Esophagus mucosa (tissue), 1 donor: ENCODE measurements around the gene ZMYM5. TPM values are rescaled to one million over a fixed set of nuclear protein-coding genes. Genes with fewer than 3 reads are reported as not detected.
A peak's percentile ranks its signal among the peaks of the same experiment; 100 is the strongest.
"Not testable (repeated sequence)": the region's sequence is repeated elsewhere in the genome, so short reads cannot be mapped to it uniquely, and the experiment has no call there.

ENCODE experiments used
- ATAC-seq: fragments of 200-7000 bp; cut with Tn5 transposase; one replicate; pipeline ENCODE4 v1.9.1; 2020
- total RNA-seq: library from RNA; stranded (reverse); gene quantifications from one replicate; pipeline ENCODE4 v1.2.4, GENCODE V29; 2023
- donor health status: DM: yes; HTN: yes; CAD: no.

The ZMYM5 gene
- total RNA-seq, 1 donor from 2014 or later: 10.7 TPM

- ATAC-seq: peak; percentile 38
These were observed 45.1 kb downstream of the ZMYM5 start for GRCh38 chr13:19818223-19818842.

- ATAC-seq: no peak
These were observed 45.8 kb downstream of the ZMYM5 start for GRCh38 chr13:19817510-19818158.

GRCh38 chr13:19817106-19817505 is 46.3 kb downstream of the ZMYM5 start:
- no peak for ATAC-seq

- ATAC-seq: not testable (repeated sequence)
These were observed 47.6 kb downstream of the ZMYM5 start for GRCh38 chr13:19815842-19816241.

- ATAC-seq: no peak
These were observed 52.2 kb downstream of the ZMYM5 start for GRCh38 chr13:19810996-19811881.

- no peak for ATAC-seq
These were observed 53.3 kb downstream of the ZMYM5 start for GRCh38 chr13:19810151-19810550.

GRCh38 chr13:19805765-19806164 is 57.7 kb downstream of the ZMYM5 start:
- ATAC-seq: no peak

GRCh38 chr13:19795956-19796355 is 67.5 kb downstream of the ZMYM5 start:
- ATAC-seq: no peak

GRCh38 chr13:19794631-19795030 is 68.8 kb downstream of the ZMYM5 start:
- peak; percentile 80 for ATAC-seq

GRCh38 chr13:19791953-19792537 is 71.4 kb downstream of the ZMYM5 start:
- no peak for ATAC-seq

- ATAC-seq: peak; percentile 95
These were observed 80.4 kb downstream of the ZMYM5 start, which contains the start of gene PSPC1 for GRCh38 chr13:19782727-19783682. TSS of gene PSPC1 (minus strand) at chr13:19782945. CDS start at chr13:19782757, 188 bp downstream.

GRCh38 chr13:19782049-19782726 is 81.3 kb downstream of the ZMYM5 start:
- ATAC-seq: peak; percentile 66

GRCh38 chr13:19781526-19781925 is 81.9 kb downstream of the ZMYM5 start:
- ATAC-seq: no peak

- not testable (repeated sequence) for ATAC-seq
These were observed 82.6 kb downstream of the ZMYM5 start for GRCh38 chr13:19780753-19781418.

Other genes with a start within 250 kb of the ZMYM5 start
- gene MPHOSPH8, start 230.0 kb downstream of the ZMYM5 start, total RNA-seq: 16.1 TPM
- 28.9 TPM for gene PSPC1, start 80.7 kb downstream of the ZMYM5 start, total RNA-seq
- 50.6 TPM for gene ZMYM2, start 95.1 kb upstream of the ZMYM5 start, total RNA-seq